Measurements from ENCODE around the gene ANKFY1. TPM values are rescaled to one million over a fixed set of nuclear protein-coding genes. Genes with fewer than 3 reads are reported as not detected.

Gene ANKFY1
- total RNA-seq, 4 donors from 2014 or later = 43.3 to 49.8 (median 46.7) TPM

GRCh38 chr17:4160294-4160859 is 103.4 kb downstream of the ANKFY1 start:
- Histone ChIP-seq H3K9me3 (no peaks in the 10 kb centered on the region), H3K4me1 (peaks cover 0 to 20% (median 3%) of the 10 kb centered on the region in 4 donors), H3K27me3 (no peaks in the 10 kb centered on the region), H3K4me3 (no peak overlapping the region), H3K36me3 (peaks cover 0 to 57% (median 0%) of the 10 kb centered on the region in 3 donors), H3K27ac (peak overlapping the region in 2 of 4 donors; percentile 52 to 63)
- WGBS, 2 donors = 94 to 97% methylated on average over 19 of the region's 19 CpGs
- no peak for DNase-seq (ENCODE audit: low spot score in 2 of 2)
- TF ChIP-seq CTCF (IDR thresholded peaks at IDR 0.05) (no peak), EP300 (IDR thresholded peaks at IDR 0.05) (no peak), POLR2A (IDR thresholded peaks at IDR 0.05) (no peak)

GRCh38 chr17:4159761-4160160 is 104.0 kb downstream of the ANKFY1 start:
- 96 to 97% methylated on average over 15 of the region's 15 CpGs for WGBS, 2 donors
- Histone ChIP-seq H3K27ac (no peak overlapping the region), H3K36me3 (peaks cover 0 to 60% (median 0%) of the 10 kb centered on the region in 3 donors)

GRCh38 chr17:4157618-4158333 is 106.0 kb downstream of the ANKFY1 start:
- no peak overlapping the region for H3K27ac ChIP-seq
- H3K4me1 ChIP-seq = peaks cover 0 to 20% (median 3%) of the 10 kb centered on the region in 4 donors
- TF ChIP-seq EP300 (IDR thresholded peaks at IDR 0.05) (no peak), CTCF (IDR thresholded peaks at IDR 0.05) (no peak), POLR2A (IDR thresholded peaks at IDR 0.05) (no peak)
- H3K4me3 ChIP-seq = no peak overlapping the region
- peaks cover 0 to 71% (median 4%) of the 10 kb centered on the region in 3 donors for H3K36me3 ChIP-seq
- DNase-seq (ENCODE audit: low spot score in 2 of 2) = no peak
- WGBS, 2 donors = 89 to 94% methylated on average over 12 of the region's 12 CpGs
- H3K9me3 ChIP-seq = no peaks in the 10 kb centered on the region
- H3K27me3 ChIP-seq = no peaks in the 10 kb centered on the region

More at GRCh38 chr17:4159761-4160160, 104.0 kb downstream of the ANKFY1 start:
- no peak overlapping the region for H3K4me3 ChIP-seq
- no peak for DNase-seq (ENCODE audit: low spot score in 2 of 2)
- H3K27me3 ChIP-seq = no peaks in the 10 kb centered on the region
- TF ChIP-seq POLR2A (IDR thresholded peaks at IDR 0.05) (no peak), CTCF (IDR thresholded peaks at IDR 0.05) (no peak), EP300 (IDR thresholded peaks at IDR 0.05) (no peak)
- no peaks in the 10 kb centered on the region for H3K9me3 ChIP-seq
- peaks cover 0 to 20% (median 3%) of the 10 kb centered on the region in 4 donors for H3K4me1 ChIP-seq

GRCh38 chr17:4156750-4157381 is 106.9 kb downstream of the ANKFY1 start:
- no peak for DNase-seq (ENCODE audit: low spot score in 2 of 2)
- H3K36me3 ChIP-seq = peaks cover 0 to 80% (median 4%) of the 10 kb centered on the region in 3 donors
- 77 to 78% methylated on average over 16 of the region's 16 CpGs for WGBS, 2 donors

More at GRCh38 chr17:4156750-4157381, 106.9 kb downstream of the ANKFY1 start:
- H3K27ac ChIP-seq = no peak overlapping the region
- TF ChIP-seq POLR2A (IDR thresholded peaks at IDR 0.05) (no peak), EP300 (IDR thresholded peaks at IDR 0.05) (no peak), CTCF (IDR thresholded peaks at IDR 0.05) (no peak)
- H3K9me3 ChIP-seq = no peaks in the 10 kb centered on the region
- no peaks in the 10 kb centered on the region for H3K27me3 ChIP-seq
- no peak overlapping the region for H3K4me3 ChIP-seq
- peaks cover 0 to 11% (median 0%) of the 10 kb centered on the region in 4 donors for H3K4me1 ChIP-seq

Measured in tibial nerve (tissue), 4 donors.